ENCODE data around the gene TUBB6.

TUBB6 gene

DNA sequence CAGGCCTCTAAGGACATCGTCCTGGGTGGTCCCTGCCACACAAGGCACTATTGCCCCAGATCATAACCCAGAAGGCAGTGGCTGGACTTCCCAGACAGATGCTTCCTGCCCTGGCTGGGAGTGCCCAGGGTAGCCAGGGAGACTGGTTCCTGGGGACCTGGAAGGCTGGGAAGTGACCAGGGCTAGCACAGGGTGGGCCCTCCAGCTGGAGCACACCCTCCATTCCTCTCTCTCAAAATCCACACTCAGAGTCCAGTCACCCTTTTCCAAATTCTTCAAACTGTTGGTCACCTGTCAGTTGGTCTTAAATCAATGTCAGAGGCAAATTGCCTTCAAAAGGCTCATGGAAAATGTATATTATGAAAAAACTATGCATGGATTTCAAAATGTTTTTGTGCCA is 11.6 kb upstream of the TUBB6 start:
- ChIA-PET CTCF (interaction anchor here (0.9 to 2.7 kb wide), 3 partner anchors 14 to 289 kb away, joined by 3 to 9 read pairs (median 4); no protein-coding TSS in a partner anchor), POLR2A (interaction anchor here (1.6 kb wide), 1 partner anchor 10 kb away, joined by 3 read pairs; no protein-coding TSS in a partner anchor)
- no peak overlapping the region for H3K4me3 ChIP-seq (ENCODE audit: low read depth, low read length)
- H3K4me1 ChIP-seq (ENCODE audit: control insufficient read depth, insufficient read depth, low read length) = no peaks in the 10 kb centered on the region
- H3K27ac ChIP-seq (ENCODE audit: extremely low read depth, low read depth, low read length) = no peak overlapping the region
- no peaks in the 10 kb centered on the region for H3K36me3 ChIP-seq (ENCODE audit: control insufficient read depth in 2 of 2, insufficient read depth in 1 of 2, low read length in 2 of 2)
- H3K9me3 ChIP-seq (ENCODE audit: control insufficient read depth, insufficient read depth, low read depth, low read length) = no peaks in the 10 kb centered on the region
- TF ChIP-seq ZBTB7A (tag by site-specific recombination; IDR thresholded peaks at IDR 0.05; ENCODE audit: low read depth) (no peak), SP7 (tag by site-specific recombination; IDR thresholded peaks at IDR 0.05) (no peak), ZNF596 (tag by site-specific recombination; IDR thresholded peaks at IDR 0.05) (no peak), ZNF747 (tag by site-specific recombination; IDR thresholded peaks at IDR 0.05) (no peak), ZNF302 (tag by site-specific recombination; IDR thresholded peaks at IDR 0.05; ENCODE audit: low read depth) (no peak), FEZF1 (tag by site-specific recombination; IDR thresholded peaks at IDR 0.05) (no peak), SCRT2 (tag by site-specific recombination; IDR thresholded peaks at IDR 0.05) (no peak), BCL11B (tag by site-specific recombination; IDR thresholded peaks at IDR 0.05; ENCODE audit: low read depth) (no peak), ZNF621 (tag by site-specific recombination; IDR thresholded peaks at IDR 0.05) (no peak), ZNF558 (tag by site-specific recombination; IDR thresholded peaks at IDR 0.05) (no peak), ZNF664 (tag by site-specific recombination; IDR thresholded peaks at IDR 0.05) (no peak), IKZF3 (tag by site-specific recombination; IDR thresholded peaks at IDR 0.05) (no peak)
- TF ChIP-seq, protein P1, sequence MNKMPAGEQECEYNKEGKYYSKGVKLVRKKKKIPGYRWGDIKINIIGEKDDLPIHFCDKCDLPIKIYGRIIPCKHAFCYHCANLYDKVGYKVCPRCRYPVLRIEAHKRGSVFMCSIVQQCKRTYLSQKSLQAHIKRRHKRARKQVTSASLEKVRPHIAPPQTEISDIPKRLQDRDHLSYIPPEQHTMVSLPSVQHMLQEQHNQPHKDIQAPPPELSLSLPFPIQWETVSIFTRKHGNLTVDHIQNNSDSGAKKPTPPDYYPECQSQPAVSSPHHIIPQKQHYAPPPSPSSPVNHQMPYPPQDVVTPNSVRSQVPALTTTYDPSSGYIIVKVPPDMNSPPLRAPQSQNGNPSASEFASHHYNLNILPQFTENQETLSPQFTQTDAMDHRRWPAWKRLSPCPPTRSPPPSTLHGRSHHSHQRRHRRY (tag by site-specific recombination; IDR thresholded peaks at IDR 0.05) = no peak
- TF ChIP-seq, protein P2, sequence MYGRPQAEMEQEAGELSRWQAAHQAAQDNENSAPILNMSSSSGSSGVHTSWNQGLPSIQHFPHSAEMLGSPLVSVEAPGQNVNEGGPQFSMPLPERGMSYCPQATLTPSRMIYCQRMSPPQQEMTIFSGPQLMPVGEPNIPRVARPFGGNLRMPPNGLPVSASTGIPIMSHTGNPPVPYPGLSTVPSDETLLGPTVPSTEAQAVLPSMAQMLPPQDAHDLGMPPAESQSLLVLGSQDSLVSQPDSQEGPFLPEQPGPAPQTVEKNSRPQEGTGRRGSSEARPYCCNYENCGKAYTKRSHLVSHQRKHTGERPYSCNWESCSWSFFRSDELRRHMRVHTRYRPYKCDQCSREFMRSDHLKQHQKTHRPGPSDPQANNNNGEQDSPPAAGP (tag by site-specific recombination; IDR thresholded peaks at IDR 0.05) = no peak

DNA sequence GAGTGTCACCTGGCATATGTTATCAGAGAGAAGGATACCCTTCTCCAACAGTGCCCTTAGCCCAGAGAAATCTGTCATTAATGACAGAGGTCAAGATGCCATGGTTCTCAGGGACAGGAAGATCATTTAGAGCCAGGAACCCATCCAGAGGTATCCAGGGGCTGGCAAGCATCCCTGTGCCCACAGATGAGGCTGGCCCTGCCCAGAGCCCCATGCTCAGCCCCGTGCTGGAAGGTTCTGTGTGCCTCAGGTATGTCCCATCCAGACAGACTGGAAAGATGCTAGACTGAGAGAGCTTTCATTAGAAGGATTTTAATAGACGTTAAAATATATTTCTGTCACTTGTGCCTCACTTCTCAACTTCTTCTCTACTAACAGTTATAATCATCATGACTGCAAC is 8.2 kb upstream of the TUBB6 start:
- H3K4me1 ChIP-seq (ENCODE audit: control insufficient read depth, insufficient read depth, low read length) = no peaks in the 10 kb centered on the region
- no peak overlapping the region for H3K27ac ChIP-seq (ENCODE audit: extremely low read depth, low read depth, low read length)
- CTCF ChIA-PET = interaction anchor here (0.7 to 1.5 kb wide), 2 partner anchors 21 to 559 kb away, joined by 3 read pairs; no protein-coding TSS in a partner anchor
- no peaks in the 10 kb centered on the region for H3K36me3 ChIP-seq (ENCODE audit: control insufficient read depth in 2 of 2, insufficient read depth in 1 of 2, low read length in 2 of 2)
- H3K9me3 ChIP-seq (ENCODE audit: control insufficient read depth, insufficient read depth, low read depth, low read length) = no peaks in the 10 kb centered on the region
- no peak overlapping the region for H3K4me3 ChIP-seq (ENCODE audit: low read depth, low read length)
- POLR2A ChIA-PET = interaction anchor here (1.3 kb wide), 1 partner anchor 9 kb away, joined by 6 read pairs; no protein-coding TSS in a partner anchor
- TF ChIP-seq ZNF239 (tag by site-specific recombination; IDR thresholded peaks at IDR 0.05) = no peak
- no peak for TF ChIP-seq MZF1 (tag by site-specific recombination; IDR thresholded peaks at IDR 0.05; ENCODE audit: borderline replicate concordance)
- TF ChIP-seq ZNF292 (tag by site-specific recombination; IDR thresholded peaks at IDR 0.05; ENCODE audit: borderline replicate concordance, low read depth) = no peak
- no peak for TF ChIP-seq ZNF16 (tag by site-specific recombination; IDR thresholded peaks at IDR 0.05; ENCODE audit: low read depth)
- TF ChIP-seq ZNF211 (tag by site-specific recombination; IDR thresholded peaks at IDR 0.05; ENCODE audit: low read depth) = no peak
- no peak for TF ChIP-seq SP2 (tag by site-specific recombination; IDR thresholded peaks at IDR 0.05)

DNA sequence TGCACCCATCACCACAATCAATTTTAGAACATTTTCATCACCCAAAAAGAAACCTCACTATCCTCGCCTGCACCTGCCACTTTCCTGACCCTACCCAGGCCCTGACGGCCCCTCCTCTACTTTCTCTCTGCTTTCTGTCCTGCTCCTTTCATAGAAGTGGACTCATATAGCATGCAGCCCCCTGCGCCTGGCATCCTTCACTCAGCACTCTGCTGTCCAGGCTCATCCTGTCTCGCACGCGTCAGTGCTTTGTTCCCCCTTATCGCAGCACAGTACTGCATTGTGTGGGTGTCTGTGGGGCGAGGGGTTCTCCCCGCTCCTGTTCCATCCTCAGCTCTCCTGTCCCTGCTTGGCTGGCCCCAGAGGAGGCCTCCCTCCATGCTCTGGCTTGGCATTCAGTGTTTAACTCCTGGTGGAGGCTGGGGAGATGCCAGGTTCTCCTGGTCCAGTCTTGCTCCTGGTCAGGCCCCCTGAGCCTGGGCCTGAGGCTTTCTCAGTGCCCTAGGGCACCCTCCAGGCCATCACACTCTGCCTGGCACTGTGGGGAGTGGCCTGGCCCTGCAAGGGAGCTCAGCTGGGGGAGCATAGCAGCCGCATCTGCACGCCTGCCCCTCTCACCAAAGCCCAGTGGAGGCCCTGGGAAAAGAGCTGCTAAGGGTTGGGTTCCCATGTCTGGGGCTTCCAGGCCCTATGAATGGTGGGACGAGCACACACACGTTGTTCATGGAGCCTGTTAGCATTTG is 6.6 kb upstream of the TUBB6 start:
- TF ChIP-seq, protein P3, sequence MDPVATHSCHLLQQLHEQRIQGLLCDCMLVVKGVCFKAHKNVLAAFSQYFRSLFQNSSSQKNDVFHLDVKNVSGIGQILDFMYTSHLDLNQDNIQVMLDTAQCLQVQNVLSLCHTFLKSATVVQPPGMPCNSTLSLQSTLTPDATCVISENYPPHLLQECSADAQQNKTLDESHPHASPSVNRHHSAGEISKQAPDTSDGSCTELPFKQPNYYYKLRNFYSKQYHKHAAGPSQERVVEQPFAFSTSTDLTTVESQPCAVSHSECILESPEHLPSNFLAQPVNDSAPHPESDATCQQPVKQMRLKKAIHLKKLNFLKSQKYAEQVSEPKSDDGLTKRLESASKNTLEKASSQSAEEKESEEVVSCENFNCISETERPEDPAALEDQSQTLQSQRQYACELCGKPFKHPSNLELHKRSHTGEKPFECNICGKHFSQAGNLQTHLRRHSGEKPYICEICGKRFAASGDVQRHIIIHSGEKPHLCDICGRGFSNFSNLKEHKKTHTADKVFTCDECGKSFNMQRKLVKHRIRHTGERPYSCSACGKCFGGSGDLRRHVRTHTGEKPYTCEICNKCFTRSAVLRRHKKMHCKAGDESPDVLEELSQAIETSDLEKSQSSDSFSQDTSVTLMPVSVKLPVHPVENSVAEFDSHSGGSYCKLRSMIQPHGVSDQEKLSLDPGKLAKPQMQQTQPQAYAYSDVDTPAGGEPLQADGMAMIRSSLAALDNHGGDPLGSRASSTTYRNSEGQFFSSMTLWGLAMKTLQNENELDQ (tag by site-specific recombination; IDR thresholded peaks at IDR 0.05; ENCODE audit: low read depth) = no peak
- TF ChIP-seq ZNF510 (tag by site-specific recombination; IDR thresholded peaks at IDR 0.05; ENCODE audit: insufficient replicate concordance) = no peak
- TF ChIP-seq ZFP69B (tag by site-specific recombination; IDR thresholded peaks at IDR 0.05) = no peak
- TF ChIP-seq ZNF624 (tag by site-specific recombination; IDR thresholded peaks at IDR 0.05) = no peak
- TF ChIP-seq ZNF776 (tag by site-specific recombination; IDR thresholded peaks at IDR 0.05; ENCODE audit: borderline replicate concordance) = no peak
- TF ChIP-seq ZNF274 (IDR thresholded peaks at IDR 0.05; ENCODE audit: low read length) = no peak
- no peak for TF ChIP-seq ZNF274 (tag by site-specific recombination; IDR thresholded peaks at IDR 0.05; ENCODE audit: borderline replicate concordance)
- ChIA-PET POLR2A (interaction anchor here (1.0 kb wide), 1 partner anchor 30 kb away, joined by 4 read pairs; no protein-coding TSS in a partner anchor), CTCF (interaction anchor here (0.7 to 1.5 kb wide), 2 partner anchors 27 to 29 kb away, joined by 4 to 5 read pairs; no protein-coding TSS in a partner anchor)
- H3K27ac ChIP-seq (ENCODE audit: extremely low read depth, low read depth, low read length) = no peak overlapping the region
- no peak overlapping the region for H3K4me3 ChIP-seq (ENCODE audit: low read depth, low read length)
- no peaks in the 10 kb centered on the region for H3K9me3 ChIP-seq (ENCODE audit: control insufficient read depth, insufficient read depth, low read depth, low read length)
- H3K4me1 ChIP-seq (ENCODE audit: control insufficient read depth, insufficient read depth, low read length) = no peaks in the 10 kb centered on the region
- no peaks in the 10 kb centered on the region for H3K36me3 ChIP-seq (ENCODE audit: control insufficient read depth in 2 of 2, insufficient read depth in 1 of 2, low read length in 2 of 2)
